Testis (tissue), 3 donors: ENCODE results near the gene EFNA5. TPM values are rescaled to one million over a fixed set of nuclear protein-coding genes. Genes with fewer than 3 reads are reported as not detected.

ENCODE experiments used
- DNase-seq: peaks from one replicate; pipeline ENCODE4 v3.0.0-alpha.2; 2019
- H3K27ac ChIP-seq, 2 donors: fragments of 200-600 bp; sonication (generic); one replicate each; pipeline ENCODE4 v1.5.1; 2019
- H3K27me3 ChIP-seq: fragments of 200-600 bp; sonication (generic); one replicate; pipeline ENCODE4 v1.5.1; 2019
- H3K36me3 ChIP-seq: fragments of 200-600 bp; sonication (generic); one replicate; pipeline ENCODE4 v1.5.1; 2017; ENCODE audit warnings: low read depth; ENCODE audit errors: missing control alignments
- H3K4me1 ChIP-seq: fragments of 200-600 bp; sonication (generic); one replicate; pipeline ENCODE4 v1.5.1; 2019
- H3K4me3 ChIP-seq, 2 donors: fragments of 200-600 bp; sonication (generic); one replicate each; pipeline ENCODE4 v1.5.1; 2017 to 2019
- H3K9me3 ChIP-seq: fragments of 200-600 bp; sonication (generic); one replicate; pipeline ENCODE4 v1.5.1; 2017
- POLR2A ChIP-seq: fragments of 450-650 bp; IDR thresholded peaks from one replicate; pipeline ENCODE4 v1.6.1; 2017; ENCODE audit warnings: antibody characterized with exemption, mild to moderate bottlenecking, moderate library complexity
- WGBS, 2 donors: methylation state at CpG; one replicate each; pipeline ENCODE4 v1.1.5; 2018; 5-methylcytosine and 5-hydroxymethylcytosine counted together
- intact Hi-C: fragments of 100-400 bp; cut with DNase I; formaldehyde crosslinking; loops from one replicate; pipeline ENCODE4 v1.15.1; 2023; ENCODE audit warnings: low total_unique reads
- polyA plus RNA-seq: library from polyadenylated mRNA; stranded (reverse); fragments of 350-450 nt; fragmentation: Illumina TruSeq; extraction: RNeasy Lipid Tissue Mini Kit (QIAGEN cat#74804); gene quantifications from one replicate; pipeline ENCODE4 v1.2.3, GENCODE V29; 2014; ENCODE audit warnings: low read depth, low replicate concordance; ENCODE audit not compliant: insufficient read depth
- total RNA-seq, 2 donors: library from RNA; depleted of rRNA; stranded (reverse); fragments of >200 nt; gene quantifications; one replicate each; pipeline ENCODE4 v1.2.3, GENCODE V29; 2016
- TF ChIP-seq, protein P1 (sequence below), 3 experiments: fragments of 450-650 bp in 2 of 3; fragments of 200-600 bp in 1 of 3; sonication (generic) in 1 of 3; IDR thresholded peaks; one replicate each; pipeline ENCODE4 v1.5.1; 2016 to 2019; ENCODE audit warnings: antibody characterized with exemption in 3 of 3, mild to moderate bottlenecking in 2 of 3, moderate library complexity in 1 of 3

The EFNA5 gene
- total and polyA plus RNA-seq, 3 donors from 2014 or later = 2.6 to 5.4 (median 3.5) TPM

DNA sequence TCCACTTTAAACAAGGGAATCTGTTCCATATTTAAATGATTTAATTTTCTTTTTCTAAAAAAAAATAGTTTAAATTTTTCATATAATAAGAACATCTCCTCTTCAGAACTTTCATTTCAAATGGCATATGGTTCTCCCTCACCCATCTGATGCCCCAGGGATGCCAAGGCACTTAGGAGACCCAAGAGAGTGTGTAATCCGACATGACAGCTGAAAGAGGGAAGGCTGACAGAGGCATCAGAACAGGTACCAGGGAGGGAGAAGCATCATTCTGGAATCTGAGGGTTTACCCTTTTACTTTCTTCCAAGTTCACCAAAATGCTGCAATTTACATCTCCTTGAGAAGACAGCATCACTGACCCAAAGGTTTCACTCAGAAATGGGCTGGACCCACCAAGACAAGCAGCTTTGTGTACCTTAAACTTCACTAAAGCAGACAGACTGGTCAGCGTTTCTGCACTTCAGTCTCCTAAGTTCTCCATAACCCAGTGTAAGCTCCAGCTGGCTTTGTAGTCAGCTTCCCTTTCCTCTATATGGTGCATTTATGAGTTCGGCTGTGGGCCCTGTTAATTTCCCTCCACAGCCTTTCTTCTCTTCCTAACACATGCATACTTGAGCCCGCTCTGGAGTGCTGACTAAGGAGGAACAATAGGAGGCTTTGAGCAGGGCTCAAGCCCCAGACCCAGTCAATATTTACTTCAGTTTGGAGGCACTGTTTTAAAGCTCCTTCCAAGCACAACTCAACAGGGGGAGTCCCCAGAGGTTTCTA, 17.7 kb downstream of the EFNA5 start:
- Histone ChIP-seq H3K4me3 (no peak overlapping the region), H3K27ac (no peak overlapping the region), H3K9me3 (no peaks in the 10 kb centered on the region), H3K4me1 (peaks cover 5% of the 10 kb centered on the region), H3K36me3 (no peaks in the 10 kb centered on the region), H3K27me3 (no peaks in the 10 kb centered on the region)
- 62 to 70% methylated on average over 4 of the region's 4 CpGs for WGBS, 2 donors
- DNase-seq = no peak
- no peak for TF ChIP-seq POLR2A
- intact Hi-C loops = no loop called here

DNA sequence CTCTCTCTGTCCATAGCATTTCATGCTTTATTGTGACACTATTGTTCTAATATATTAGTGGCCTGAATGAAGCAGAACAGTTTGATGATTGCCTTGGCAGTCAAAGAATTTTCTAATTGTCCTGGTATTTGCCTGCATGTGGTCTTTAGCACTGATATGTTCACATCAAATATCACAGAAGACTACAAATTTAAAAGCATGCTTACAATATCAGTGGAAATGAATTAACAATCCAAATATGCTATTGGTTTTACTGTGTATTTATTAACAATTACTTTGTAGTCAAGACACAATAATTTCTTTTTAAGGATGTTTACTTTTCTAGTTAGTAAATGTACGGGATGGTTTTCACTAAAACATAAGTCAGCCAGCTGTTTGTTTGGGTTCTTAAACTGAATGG, 18.3 kb downstream of the EFNA5 start:
- H3K9me3 ChIP-seq = no peaks in the 10 kb centered on the region
- DNase-seq = no peak
- WGBS, 2 donors = 54 to 67% methylated on average over 1 of the region's 1 CpG
- TF ChIP-seq, protein P1, sequence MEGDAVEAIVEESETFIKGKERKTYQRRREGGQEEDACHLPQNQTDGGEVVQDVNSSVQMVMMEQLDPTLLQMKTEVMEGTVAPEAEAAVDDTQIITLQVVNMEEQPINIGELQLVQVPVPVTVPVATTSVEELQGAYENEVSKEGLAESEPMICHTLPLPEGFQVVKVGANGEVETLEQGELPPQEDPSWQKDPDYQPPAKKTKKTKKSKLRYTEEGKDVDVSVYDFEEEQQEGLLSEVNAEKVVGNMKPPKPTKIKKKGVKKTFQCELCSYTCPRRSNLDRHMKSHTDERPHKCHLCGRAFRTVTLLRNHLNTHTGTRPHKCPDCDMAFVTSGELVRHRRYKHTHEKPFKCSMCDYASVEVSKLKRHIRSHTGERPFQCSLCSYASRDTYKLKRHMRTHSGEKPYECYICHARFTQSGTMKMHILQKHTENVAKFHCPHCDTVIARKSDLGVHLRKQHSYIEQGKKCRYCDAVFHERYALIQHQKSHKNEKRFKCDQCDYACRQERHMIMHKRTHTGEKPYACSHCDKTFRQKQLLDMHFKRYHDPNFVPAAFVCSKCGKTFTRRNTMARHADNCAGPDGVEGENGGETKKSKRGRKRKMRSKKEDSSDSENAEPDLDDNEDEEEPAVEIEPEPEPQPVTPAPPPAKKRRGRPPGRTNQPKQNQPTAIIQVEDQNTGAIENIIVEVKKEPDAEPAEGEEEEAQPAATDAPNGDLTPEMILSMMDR (IDR thresholded peaks at IDR 0.05) = no peak
- no peak for TF ChIP-seq POLR2A
- no peak overlapping the region for H3K27ac ChIP-seq
- no peaks in the 10 kb centered on the region for H3K36me3 ChIP-seq
- no peak overlapping the region for H3K4me3 ChIP-seq
- peaks cover 5% of the 10 kb centered on the region for H3K4me1 ChIP-seq
- intact Hi-C loops = no loop called here
- no peaks in the 10 kb centered on the region for H3K27me3 ChIP-seq

DNA sequence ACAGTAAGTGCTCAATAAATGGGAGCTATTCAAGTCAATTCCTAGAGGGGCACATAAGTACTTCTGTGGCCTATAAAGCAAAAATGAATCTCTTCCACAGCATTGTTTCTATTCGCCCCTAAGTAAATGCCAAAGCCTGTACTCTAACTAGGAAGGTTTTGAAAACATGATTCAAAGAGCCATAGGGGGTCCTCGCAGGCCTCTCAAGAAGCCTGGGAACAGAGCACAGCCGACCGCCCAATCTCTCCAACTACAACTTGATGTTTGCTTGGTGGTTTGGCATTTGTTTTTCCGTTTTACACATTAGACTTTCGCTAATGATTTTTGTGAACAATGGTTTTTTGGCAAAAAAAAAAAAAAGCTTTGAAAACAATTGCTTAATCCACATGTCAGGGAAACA, 19.4 kb downstream of the EFNA5 start:
- Histone ChIP-seq H3K4me1 (peaks cover 5% of the 10 kb centered on the region), H3K27ac (no peak overlapping the region), H3K36me3 (no peaks in the 10 kb centered on the region), H3K27me3 (no peaks in the 10 kb centered on the region), H3K4me3 (no peak overlapping the region), H3K9me3 (no peaks in the 10 kb centered on the region)
- DNase-seq = no peak
- intact Hi-C loops = no loop called here
- TF ChIP-seq, protein P1 (IDR thresholded peaks at IDR 0.05) = no peak
- no peak for TF ChIP-seq POLR2A
- 88 to 95% methylated on average over 6 of the region's 6 CpGs for WGBS, 2 donors

DNA sequence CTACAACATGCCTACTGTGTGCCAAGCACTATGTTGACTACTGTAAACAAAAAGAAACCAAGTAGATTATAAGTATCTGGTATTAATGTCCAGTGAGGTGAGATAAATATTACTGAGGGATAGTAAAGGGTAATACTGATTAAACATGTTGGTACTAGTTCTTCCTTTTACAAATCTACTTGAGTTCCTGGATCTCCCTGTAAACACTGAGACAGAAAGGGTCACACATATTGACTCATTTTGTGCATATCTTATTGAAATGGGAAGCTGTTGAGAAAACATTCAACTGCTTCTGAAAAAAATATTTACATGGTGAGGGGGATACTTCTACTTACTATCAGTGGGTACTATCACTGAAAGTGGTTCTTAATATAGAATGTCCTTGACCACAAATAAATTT, 24.3 kb downstream of the EFNA5 start:
- Histone ChIP-seq H3K27me3 (no peaks in the 10 kb centered on the region), H3K4me3 (no peak overlapping the region), H3K4me1 (no peaks in the 10 kb centered on the region), H3K27ac (no peak overlapping the region), H3K9me3 (no peaks in the 10 kb centered on the region), H3K36me3 (no peaks in the 10 kb centered on the region)
- intact Hi-C loops = no loop called here
- DNase-seq = no peak
- TF ChIP-seq POLR2A = no peak
- TF ChIP-seq, protein P1 (IDR thresholded peaks at IDR 0.05) = no peak

DNA sequence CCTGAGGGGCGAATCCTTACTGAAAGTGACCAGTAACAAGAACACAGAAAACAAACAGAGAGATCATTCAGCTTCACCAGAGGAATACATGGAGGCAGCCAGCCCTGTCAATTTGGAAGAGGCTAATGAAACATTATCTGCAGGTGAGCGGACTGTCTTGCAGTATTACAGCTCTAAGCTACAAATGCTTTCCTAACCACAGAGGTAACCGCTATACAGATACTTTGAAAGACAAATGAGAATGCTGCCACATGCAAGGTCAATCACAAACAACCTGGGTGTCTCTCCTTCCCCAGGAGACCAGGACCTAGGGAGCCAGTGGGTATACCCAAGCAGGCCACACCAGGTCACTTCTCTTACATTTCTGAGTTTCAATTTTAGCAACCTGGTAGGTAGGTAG, 30.2 kb downstream of the EFNA5 start:
- DNase-seq = no peak

More for the DNA sequence above, 30.2 kb downstream of the EFNA5 start:
- Histone ChIP-seq H3K9me3 (no peaks in the 10 kb centered on the region), H3K36me3 (no peaks in the 10 kb centered on the region), H3K27ac (no peak overlapping the region), H3K27me3 (no peaks in the 10 kb centered on the region), H3K4me1 (no peaks in the 10 kb centered on the region), H3K4me3 (no peak overlapping the region)
- WGBS, 2 donors = 74 to 78% methylated on average over 3 of the region's 3 CpGs
- intact Hi-C loops = no loop called here
- no peak for TF ChIP-seq POLR2A
- TF ChIP-seq, protein P1 (IDR thresholded peaks at IDR 0.05) = no peak
